Hematopoietic multipotent progenitor cell treated with erythropoietin and hydrocortisone succinate and interleukin-3 and kit ligand, for 17 days (in vitro differentiated cells): ENCODE measurements around the gene SMIM35.

Source experiments
- DNase-seq: peaks from one replicate; pipeline ENCODE4 v3.0.0-alpha.2; 2015; ENCODE audit warnings: low spot score

The SMIM35 gene

GRCh38 chr11:118086913-118087768 is at the start of gene SMIM35:
TSS of gene SMIM35 (minus strand) at chr11:118086963. CDS start at chr11:118086757, 206 bp downstream.
- DNase-seq = no peak

GRCh38 chr11:118136341-118136740 is 49.6 kb upstream of the SMIM35 start:
- DNase-seq = no peak

- no peak for DNase-seq
Observed at GRCh38 chr11:118135796-118136165, 49.0 kb upstream of the SMIM35 start.

- no peak for DNase-seq
Observed at GRCh38 chr11:118135051-118135795, 48.5 kb upstream of the SMIM35 start.

- DNase-seq = no peak
Observed at GRCh38 chr11:118133816-118134215, 47.1 kb upstream of the SMIM35 start.

- DNase-seq = no peak
Observed at GRCh38 chr11:118132385-118133151, 45.8 kb upstream of the SMIM35 start.

GRCh38 chr11:118129471-118130172 is 42.9 kb upstream of the SMIM35 start:
- no peak for DNase-seq

GRCh38 chr11:118128721-118129470 is 42.1 kb upstream of the SMIM35 start:
- DNase-seq = no peak

GRCh38 chr11:118128310-118128709 is 41.5 kb upstream of the SMIM35 start:
- DNase-seq = no peak

- DNase-seq = no peak
Observed at GRCh38 chr11:118126082-118126838, 39.5 kb upstream of the SMIM35 start.

- no peak for DNase-seq
Observed at GRCh38 chr11:118124929-118125535, 38.3 kb upstream of the SMIM35 start.

GRCh38 chr11:118120793-118121192 is 34.0 kb upstream of the SMIM35 start:
- DNase-seq = no peak

GRCh38 chr11:118117790-118118601 is 31.2 kb upstream of the SMIM35 start:
- no peak for DNase-seq

GRCh38 chr11:118115048-118115447 is 28.3 kb upstream of the SMIM35 start:
- DNase-seq = no peak

GRCh38 chr11:118114266-118114665 is 27.5 kb upstream of the SMIM35 start:
- DNase-seq = no peak

- no peak for DNase-seq
Observed at GRCh38 chr11:118112711-118113430, 26.1 kb upstream of the SMIM35 start.

GRCh38 chr11:118111744-118112035 is 24.9 kb upstream of the SMIM35 start:
- DNase-seq = no peak

- DNase-seq = no peak
Observed at GRCh38 chr11:118111019-118111743, 24.4 kb upstream of the SMIM35 start.
